ENCODE data around the gene OGFR. TPM values are rescaled to one million over a fixed set of nuclear protein-coding genes. Genes with fewer than 3 reads are reported as not detected.

Gene OGFR
- total RNA-seq = 47.8 and 53.7 TPM in 2 replicates

GRCh38 chr20:62804627-62805154 is at the start of gene OGFR:
Gene OGFR (plus strand): TSS chr20:62804835. CDS start chr20:62804860, 25 bp downstream.

GRCh38 chr20:62816884-62817873 is 12.5 kb downstream of the OGFR start, which contains the start of gene COL9A3:
Gene COL9A3 (plus strand): TSS chr20:62817050. CDS start chr20:62817065, 15 bp downstream.

GRCh38 chr20:62861726-62862336 is 57.2 kb downstream of the OGFR start, which contains the start of gene TCFL5:
Gene TCFL5 (minus strand): TSS chr20:62861822. CDS start chr20:62861670, 152 bp downstream.

Other genes starting within 250 kb of the OGFR start
- gene SLCO4A1, start 162.3 kb upstream of the OGFR start, total RNA-seq = 0.12 and 0.26 TPM in 2 replicates
- not detected in 2 replicates for gene NTSR1, start 96.0 kb upstream of the OGFR start, total RNA-seq
- 14.8 and 18.7 TPM in 2 replicates for gene MRGBP, start 8.4 kb upstream of the OGFR start, total RNA-seq
- gene COL9A3, start 12.2 kb downstream of the OGFR start, total RNA-seq = 55.6 and 133 TPM in 2 replicates
- 14.2 and 22.7 TPM in 2 replicates for gene TCFL5, start 57.0 kb downstream of the OGFR start, total RNA-seq
- 20.3 and 23.5 TPM in 2 replicates for gene DIDO1, start 121.7 kb downstream of the OGFR start, total RNA-seq
- gene GID8, start 133.3 kb downstream of the OGFR start, total RNA-seq = 21.7 and 22.6 TPM in 2 replicates
- 2.0 and 5.0 TPM in 2 replicates for gene SLC17A9, start 147.9 kb downstream of the OGFR start, total RNA-seq
- gene BHLHE23, start 202.1 kb downstream of the OGFR start, total RNA-seq = not detected in 2 replicates

All from pericardium fibroblast (primary cell).